IPS-18a (cell line): ENCODE data around the gene NCKAP5L.
"Not testable (repeated sequence)": the region's sequence is repeated elsewhere in the genome, so short reads cannot be mapped to it uniquely, and the experiment has no call there.

Source experiments
- H3K27ac ChIP-seq: one replicate; pipeline ENCODE4 v1.5.1; 2013; ENCODE audit warnings: low read length
- H3K27me3 ChIP-seq: one replicate; pipeline ENCODE4 v1.6.1; 2013; ENCODE audit warnings: mild to moderate bottlenecking, low read length; ENCODE audit not compliant: control insufficient read depth, insufficient read depth
- H3K36me3 ChIP-seq: one replicate; pipeline ENCODE4 v1.6.1; 2013; ENCODE audit warnings: low read depth, low read length; ENCODE audit not compliant: control insufficient read depth
- H3K4me1 ChIP-seq: one replicate; pipeline ENCODE4 v1.6.1; 2013; ENCODE audit warnings: low read depth, low read length; ENCODE audit not compliant: control insufficient read depth
- H3K4me3 ChIP-seq: one replicate; pipeline ENCODE4 v1.5.1; 2013; ENCODE audit warnings: low read length
- H3K9ac ChIP-seq: one replicate; pipeline ENCODE4 v1.6.1; 2013; ENCODE audit warnings: mild to moderate bottlenecking, low read length, moderate library complexity
- H3K9me3 ChIP-seq: one replicate; pipeline ENCODE4 v1.6.1; 2013; ENCODE audit warnings: low read depth, low read length; ENCODE audit not compliant: control insufficient read depth

NCKAP5L gene

GRCh38 chr12:49869816-49870500 is 41.7 kb upstream of the NCKAP5L start:
- H3K4me1 ChIP-seq: no peaks in the 10 kb centered on the region

GRCh38 chr12:49868952-49869815 is 41.0 kb upstream of the NCKAP5L start:
- H3K27me3 ChIP-seq: no peaks in the 10 kb centered on the region
- H3K4me3 ChIP-seq: no peak overlapping the region
- H3K36me3 ChIP-seq: no peaks in the 10 kb centered on the region
- no peaks in the 10 kb centered on the region for H3K9me3 ChIP-seq
- H3K9ac ChIP-seq: no peak overlapping the region
- H3K27ac ChIP-seq: no peak overlapping the region
- H3K4me1 ChIP-seq: no peaks in the 10 kb centered on the region

More at GRCh38 chr12:49869816-49870500, 41.7 kb upstream of the NCKAP5L start:
- Histone ChIP-seq H3K27ac (no peak overlapping the region), H3K36me3 (no peaks in the 10 kb centered on the region), H3K9me3 (no peaks in the 10 kb centered on the region), H3K9ac (no peak overlapping the region), H3K27me3 (no peaks in the 10 kb centered on the region), H3K4me3 (no peak overlapping the region)

DNA sequence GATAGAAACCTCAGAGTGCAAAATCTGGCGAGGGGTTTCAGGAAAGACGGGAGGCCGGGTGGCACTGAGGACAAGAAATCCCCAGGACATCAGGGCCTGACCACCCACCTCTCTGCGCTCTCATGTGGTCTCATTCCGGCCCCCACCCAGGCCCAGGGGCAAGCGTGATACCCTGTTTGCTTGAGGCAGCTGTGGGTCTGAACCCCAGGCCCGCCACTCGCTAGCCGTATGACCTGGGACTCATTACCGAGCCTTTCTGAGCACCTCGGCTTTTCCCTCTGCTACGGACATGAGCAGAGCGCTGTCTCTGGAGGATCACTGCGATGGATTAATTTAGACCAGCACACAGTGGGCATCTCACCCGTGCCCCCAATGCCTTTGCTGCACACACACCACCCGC is 40.2 kb upstream of the NCKAP5L start:
- Histone ChIP-seq H3K9ac (no peak overlapping the region), H3K27ac (no peak overlapping the region), H3K4me3 (no peak overlapping the region), H3K9me3 (no peaks in the 10 kb centered on the region), H3K4me1 (no peaks in the 10 kb centered on the region), H3K27me3 (no peaks in the 10 kb centered on the region), H3K36me3 (no peaks in the 10 kb centered on the region)

- Histone ChIP-seq H3K27ac (no peak overlapping the region), H3K9me3 (no peaks in the 10 kb centered on the region), H3K9ac (no peak overlapping the region), H3K4me3 (no peak overlapping the region), H3K36me3 (no peaks in the 10 kb centered on the region), H3K27me3 (no peaks in the 10 kb centered on the region), H3K4me1 (no peaks in the 10 kb centered on the region)
Measured at GRCh38 chr12:49867570-49868341, 39.5 kb upstream of the NCKAP5L start.

GRCh38 chr12:49866859-49867569 is 38.8 kb upstream of the NCKAP5L start:
- Histone ChIP-seq H3K36me3 (no peaks in the 10 kb centered on the region), H3K9me3 (no peaks in the 10 kb centered on the region), H3K9ac (no peak overlapping the region), H3K4me3 (no peak overlapping the region), H3K27me3 (no peaks in the 10 kb centered on the region), H3K4me1 (no peaks in the 10 kb centered on the region), H3K27ac (no peak overlapping the region)

- H3K9ac ChIP-seq: no peak overlapping the region
- H3K27ac ChIP-seq: no peak overlapping the region
- no peak overlapping the region for H3K4me3 ChIP-seq
Measured at GRCh38 chr12:49865782-49866135, 37.5 kb upstream of the NCKAP5L start.

DNA sequence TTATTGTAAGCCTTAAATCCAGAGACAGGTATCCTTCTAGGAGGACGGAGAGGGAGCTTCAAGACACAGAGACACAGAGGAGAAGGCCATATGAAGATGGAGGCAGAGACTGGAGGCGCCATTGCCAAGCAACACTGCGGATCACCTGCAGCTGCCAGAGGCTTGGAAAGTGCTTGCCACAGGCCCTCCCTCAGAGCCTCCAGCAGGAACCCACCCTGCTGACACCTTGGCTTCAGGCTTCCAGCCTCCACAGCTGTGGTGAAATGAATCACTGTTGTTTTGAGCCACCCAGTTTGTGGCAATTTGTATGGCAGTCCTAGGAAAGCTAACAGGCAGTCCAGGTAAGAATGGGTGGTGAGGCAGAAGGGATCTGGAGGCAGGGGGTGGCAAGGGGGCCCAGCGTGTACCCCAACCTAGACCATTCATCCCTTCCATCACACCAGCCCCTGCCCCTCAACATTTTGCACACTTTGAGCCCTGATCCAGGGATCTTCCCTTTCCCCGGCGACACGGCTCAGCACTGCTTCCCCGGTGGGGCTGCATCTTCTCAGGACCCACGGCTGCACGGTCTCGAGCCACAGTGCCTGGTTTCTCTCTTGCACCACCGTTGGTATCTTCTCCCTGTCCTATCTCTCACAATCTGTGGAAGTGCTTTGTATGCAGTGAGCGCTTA is 37.0 kb upstream of the NCKAP5L start:
- no peaks in the 10 kb centered on the region for H3K4me1 ChIP-seq

More at GRCh38 chr12:49865782-49866135, 37.5 kb upstream of the NCKAP5L start:
- H3K27me3 ChIP-seq: no peaks in the 10 kb centered on the region
- H3K4me1 ChIP-seq: no peaks in the 10 kb centered on the region
- H3K9me3 ChIP-seq: no peaks in the 10 kb centered on the region
- no peaks in the 10 kb centered on the region for H3K36me3 ChIP-seq

DNA sequence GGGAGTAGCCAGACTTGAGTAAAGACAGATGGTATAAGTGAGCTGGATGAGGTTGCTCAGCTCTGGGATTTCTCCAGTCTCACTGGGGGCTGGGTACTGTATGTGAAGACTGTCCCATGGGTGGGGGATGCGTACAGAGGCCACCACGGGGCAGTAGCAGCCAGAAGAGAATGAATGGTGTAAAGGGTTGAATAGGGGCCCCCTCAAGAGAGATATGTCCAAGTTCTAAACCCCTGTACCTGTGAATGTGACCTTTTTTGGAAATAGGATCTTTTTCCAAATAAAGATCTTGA is 36.5 kb upstream of the NCKAP5L start:
- Histone ChIP-seq H3K27me3 (no peaks in the 10 kb centered on the region), H3K27ac (no peak overlapping the region), H3K9ac (no peak overlapping the region), H3K36me3 (no peaks in the 10 kb centered on the region), H3K9me3 (no peaks in the 10 kb centered on the region), H3K4me1 (no peaks in the 10 kb centered on the region), H3K4me3 (no peak overlapping the region)

More for the DNA sequence above, 37.0 kb upstream of the NCKAP5L start:
- H3K36me3 ChIP-seq: no peaks in the 10 kb centered on the region
- H3K4me3 ChIP-seq: no peak overlapping the region
- H3K27ac ChIP-seq: no peak overlapping the region
- H3K9me3 ChIP-seq: no peaks in the 10 kb centered on the region
- no peak overlapping the region for H3K9ac ChIP-seq
- H3K27me3 ChIP-seq: no peaks in the 10 kb centered on the region

GRCh38 chr12:49863946-49864797 is 36.0 kb upstream of the NCKAP5L start:
- H3K27ac ChIP-seq: no peak overlapping the region
- no peak overlapping the region for H3K4me3 ChIP-seq
- H3K36me3 ChIP-seq: no peaks in the 10 kb centered on the region
- no peaks in the 10 kb centered on the region for H3K27me3 ChIP-seq
- no peaks in the 10 kb centered on the region for H3K4me1 ChIP-seq
- H3K9ac ChIP-seq: no peak overlapping the region
- no peaks in the 10 kb centered on the region for H3K9me3 ChIP-seq

DNA sequence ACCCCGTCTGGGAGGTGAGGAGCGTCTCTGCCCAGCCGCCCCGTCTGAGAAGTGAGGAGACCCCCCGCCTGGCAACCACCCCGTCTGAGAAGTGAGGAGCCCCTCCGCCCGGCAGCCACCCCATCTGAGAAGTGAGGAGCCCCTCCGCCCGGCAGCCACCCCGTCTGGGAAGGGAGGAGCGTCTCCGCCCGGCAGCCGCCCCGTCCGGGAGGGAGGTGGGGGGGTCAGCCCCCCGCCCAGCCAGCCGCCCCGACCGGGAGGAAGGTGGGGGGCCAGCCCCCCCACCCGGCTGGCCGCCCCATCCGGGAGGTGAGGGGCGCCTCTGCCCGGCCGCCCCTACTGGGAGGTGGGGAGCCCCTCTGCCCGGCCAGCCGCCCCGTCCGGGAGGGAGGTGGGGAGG is 32.7 kb upstream of the NCKAP5L start:
- not testable (repeated sequence) for H3K27me3 ChIP-seq, H3K4me1 ChIP-seq, H3K36me3 ChIP-seq, H3K27ac ChIP-seq, H3K9ac ChIP-seq, H3K4me3 ChIP-seq, H3K9me3 ChIP-seq
